ENCODE results near the gene TMEM101. TPM values are rescaled to one million over a fixed set of nuclear protein-coding genes. Genes with fewer than 3 reads are reported as not detected.
"Not testable (repeated sequence)": the region's sequence is repeated elsewhere in the genome, so short reads cannot be mapped to it uniquely, and the experiment has no call there.

The TMEM101 gene
- total and polyA plus RNA-seq, 2 of the 8 experiments (the other 6 are each of a cell fraction or from before 2014, with no cell fraction given), result 16.1 to 44.7 TPM

DNA sequence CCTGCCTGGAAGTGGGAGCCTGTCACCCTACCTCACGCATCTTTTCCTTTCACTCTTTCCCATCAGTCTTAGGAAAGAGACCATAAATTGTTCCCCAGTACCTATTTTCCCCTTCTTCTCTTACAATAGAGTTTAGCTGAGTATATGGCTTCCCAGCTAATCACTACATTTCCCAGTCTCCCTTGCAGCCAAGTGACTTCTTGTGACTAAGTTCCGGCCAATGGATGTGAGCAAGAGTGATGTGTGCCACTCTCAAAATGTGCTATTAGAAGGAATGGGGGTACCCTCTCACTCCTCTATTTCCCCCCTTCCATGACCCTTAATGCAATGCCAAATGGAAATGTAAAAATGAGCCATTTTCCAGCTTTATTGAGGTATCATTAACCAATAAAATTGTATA, 52.8 kb downstream of the TMEM101 start (continued):
- TF ChIP-seq GABPA (IDR thresholded peaks at IDR 0.05; ENCODE audit: borderline replicate concordance, insufficient read depth, low read length), result no peak
- no peak for TF ChIP-seq ASH2L (IDR thresholded peaks at IDR 0.05; ENCODE audit: low read length)
- TF ChIP-seq, protein P1, sequence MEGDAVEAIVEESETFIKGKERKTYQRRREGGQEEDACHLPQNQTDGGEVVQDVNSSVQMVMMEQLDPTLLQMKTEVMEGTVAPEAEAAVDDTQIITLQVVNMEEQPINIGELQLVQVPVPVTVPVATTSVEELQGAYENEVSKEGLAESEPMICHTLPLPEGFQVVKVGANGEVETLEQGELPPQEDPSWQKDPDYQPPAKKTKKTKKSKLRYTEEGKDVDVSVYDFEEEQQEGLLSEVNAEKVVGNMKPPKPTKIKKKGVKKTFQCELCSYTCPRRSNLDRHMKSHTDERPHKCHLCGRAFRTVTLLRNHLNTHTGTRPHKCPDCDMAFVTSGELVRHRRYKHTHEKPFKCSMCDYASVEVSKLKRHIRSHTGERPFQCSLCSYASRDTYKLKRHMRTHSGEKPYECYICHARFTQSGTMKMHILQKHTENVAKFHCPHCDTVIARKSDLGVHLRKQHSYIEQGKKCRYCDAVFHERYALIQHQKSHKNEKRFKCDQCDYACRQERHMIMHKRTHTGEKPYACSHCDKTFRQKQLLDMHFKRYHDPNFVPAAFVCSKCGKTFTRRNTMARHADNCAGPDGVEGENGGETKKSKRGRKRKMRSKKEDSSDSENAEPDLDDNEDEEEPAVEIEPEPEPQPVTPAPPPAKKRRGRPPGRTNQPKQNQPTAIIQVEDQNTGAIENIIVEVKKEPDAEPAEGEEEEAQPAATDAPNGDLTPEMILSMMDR (IDR thresholded peaks at IDR 0.05; ENCODE audit: control extremely low read depth in 1 of 3, insufficient read depth in 1 of 3, low read depth in 1 of 3, low read length in 3 of 3), result no peak
- no peak for TF ChIP-seq CEBPB (IDR thresholded peaks at IDR 0.05; ENCODE audit: low read depth, low read length)
- TF ChIP-seq RNF2 (IDR thresholded peaks at IDR 0.05; ENCODE audit: borderline replicate concordance, low read depth, low read length, missing control alignments, poor library complexity, severe bottlenecking), result no peak

DNA sequence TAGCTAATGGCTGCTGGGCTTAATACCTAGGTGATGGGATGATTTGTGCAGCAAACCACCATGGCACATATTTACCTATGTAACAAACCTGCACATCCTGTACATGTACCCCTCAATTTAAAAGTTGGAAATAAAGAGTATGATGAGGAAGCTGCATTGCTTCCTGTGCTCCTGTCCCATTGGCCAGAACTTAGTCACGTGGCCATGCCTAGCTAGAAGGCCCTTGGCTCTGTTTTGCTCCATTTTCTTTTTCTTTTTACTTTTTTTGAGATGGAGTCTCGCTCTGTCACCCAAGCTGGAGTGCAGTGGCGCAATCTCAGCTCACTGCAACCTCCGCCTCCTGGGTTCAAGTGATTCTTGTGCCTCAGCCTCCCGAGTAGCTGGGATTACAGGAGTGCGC, 53.5 kb downstream of the TMEM101 start:
- FAIRE-seq; H3K79me1 ChIP-seq (ENCODE audit: low read depth, low read length); H3K27me3 ChIP-seq (replicated peaks in 1 of 4; ENCODE audit: control insufficient read depth in 3 of 4, extremely low read depth in 1 of 4, insufficient read depth in 3 of 4, low read length in 3 of 4); H3K23ac ChIP-seq (ENCODE audit: insufficient read length); H3K14ac ChIP-seq (ENCODE audit: insufficient read length); H3K4ac ChIP-seq (replicated peaks; ENCODE audit: insufficient read length, low read depth, low read length); H3K18ac ChIP-seq (ENCODE audit: extremely low read depth, low read length); H3K4me3 ChIP-seq (ENCODE audit: extremely low read depth in 1 of 4, insufficient read depth in 2 of 4, low read depth in 3 of 4, low read length in 4 of 4); H3K79me2 ChIP-seq (ENCODE audit: control insufficient read depth in 1 of 2, insufficient read depth in 2 of 2, low read length in 2 of 2); H3K56ac ChIP-seq (replicated peaks; ENCODE audit: insufficient read length, low read depth, low read length); H2AK5ac ChIP-seq (ENCODE audit: low read depth, low read length); H2BK5ac ChIP-seq (ENCODE audit: low read depth, low read length); H4K91ac ChIP-seq (replicated peaks; ENCODE audit: insufficient read length, low read length); H3K27ac ChIP-seq (ENCODE audit: low read depth, low read length); H3K36me3 ChIP-seq (ENCODE audit: control insufficient read depth in 2 of 4, insufficient read depth in 4 of 4, low read length in 3 of 4); H4K20me1 ChIP-seq (replicated peaks in 1 of 2; ENCODE audit: control insufficient read depth in 1 of 2, insufficient read depth in 2 of 2, low read length in 2 of 2); H3K4me2 ChIP-seq (ENCODE audit: insufficient read depth in 1 of 2, low read depth in 2 of 2, low read length in 2 of 2); H3K4me1 ChIP-seq (replicated peaks in 1 of 4; ENCODE audit: control insufficient read depth in 3 of 4, insufficient read depth in 4 of 4, low read length in 3 of 4); H4K5ac ChIP-seq (ENCODE audit: insufficient read length, low read depth, low read length); H4K8ac ChIP-seq (ENCODE audit: extremely low read depth, insufficient read depth, low read length); H3K23me2 ChIP-seq (ENCODE audit: low read depth, low read length); H2BK12ac ChIP-seq (ENCODE audit: low read depth, low read length); H2BK120ac ChIP-seq (replicated peaks; ENCODE audit: low read depth, low read length); DNase-seq (ENCODE audit: low read depth in 1 of 2, low spot score in 2 of 2); H3K9me3 ChIP-seq (ENCODE audit: insufficient read depth in 2 of 2, low read depth in 1 of 2, low read length in 1 of 2); H2BK20ac ChIP-seq (ENCODE audit: low read length); H3K9ac ChIP-seq (replicated peaks in 1 of 4; ENCODE audit: extremely low read depth in 1 of 4, low read depth in 3 of 4, low read length in 3 of 4); H2BK15ac ChIP-seq (ENCODE audit: low read length); POLR2A ChIA-PET (ENCODE audit: partially characterized antibody); H2AFZ ChIP-seq (ENCODE audit: low read length): not testable (repeated sequence)
- 98% methylated on average over 5 of the region's 6 CpGs; no CpG with 5 or more reads in 1 of the 2 experiments for WGBS, 2 experiments (ENCODE audit: extremely low coverage in 1 of 2, insufficient coverage in 1 of 2, insufficient read length in 1 of 2, insufficient replicate concordance in 2 of 2, low coverage in 1 of 2, low lambda C conversion rate in 2 of 2, missing lambda C conversion rate in 1 of 2)
- CTCF ChIA-PET (ENCODE audit: partially characterized antibody), result interaction anchor here (0.8 to 4.5 kb wide), 10 partner anchors 11 to 389 kb away, joined by 3 to 26 read pairs (median 4); partner anchors contain the start of gene PPY

Measured in H1 (cell line).